AG09309 (cell line): ENCODE results near the gene ZNF254.

Experiments
- DNase-seq: peaks from one replicate; pipeline ENCODE4 v3.0.0-alpha.2; 2010; ENCODE audit warnings: low read depth
- H3K4me3 ChIP-seq: 2 replicates; pipeline ENCODE4 v1.5.1; 2011; ENCODE audit warnings: mild to moderate bottlenecking, low read depth, low read length, moderate library complexity; ENCODE audit not compliant: control insufficient read depth
- TF ChIP-seq, protein P1 (sequence below): IDR thresholded peaks from 2 replicates; pipeline ENCODE4 v1.5.1; 2011; ENCODE audit warnings: mild to moderate bottlenecking, low read depth, low read length, inconsistent platforms; ENCODE audit not compliant: insufficient read depth, control insufficient read depth; ENCODE audit errors: missing control alignments

Gene ZNF254

DNA sequence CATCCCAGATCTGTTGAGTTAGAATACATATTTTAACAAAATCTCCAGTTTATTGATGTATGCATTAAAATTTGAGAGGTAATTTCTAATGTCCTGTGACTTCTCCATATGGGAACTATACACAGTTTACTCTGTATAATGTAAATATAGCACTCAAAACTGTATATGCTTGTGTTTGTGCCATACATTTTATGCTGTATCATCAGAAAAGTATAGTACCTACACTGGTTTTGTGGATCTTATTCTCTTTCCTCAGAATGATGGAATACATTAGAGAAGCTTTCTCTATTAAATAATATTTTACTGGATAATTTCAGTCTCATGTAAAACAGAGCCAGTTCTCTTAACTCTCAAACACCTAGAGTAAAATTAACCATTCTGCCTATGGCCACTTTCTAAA lies 53.6 kb downstream of the ZNF254 start:
- no peak for DNase-seq
- TF ChIP-seq, protein P1, sequence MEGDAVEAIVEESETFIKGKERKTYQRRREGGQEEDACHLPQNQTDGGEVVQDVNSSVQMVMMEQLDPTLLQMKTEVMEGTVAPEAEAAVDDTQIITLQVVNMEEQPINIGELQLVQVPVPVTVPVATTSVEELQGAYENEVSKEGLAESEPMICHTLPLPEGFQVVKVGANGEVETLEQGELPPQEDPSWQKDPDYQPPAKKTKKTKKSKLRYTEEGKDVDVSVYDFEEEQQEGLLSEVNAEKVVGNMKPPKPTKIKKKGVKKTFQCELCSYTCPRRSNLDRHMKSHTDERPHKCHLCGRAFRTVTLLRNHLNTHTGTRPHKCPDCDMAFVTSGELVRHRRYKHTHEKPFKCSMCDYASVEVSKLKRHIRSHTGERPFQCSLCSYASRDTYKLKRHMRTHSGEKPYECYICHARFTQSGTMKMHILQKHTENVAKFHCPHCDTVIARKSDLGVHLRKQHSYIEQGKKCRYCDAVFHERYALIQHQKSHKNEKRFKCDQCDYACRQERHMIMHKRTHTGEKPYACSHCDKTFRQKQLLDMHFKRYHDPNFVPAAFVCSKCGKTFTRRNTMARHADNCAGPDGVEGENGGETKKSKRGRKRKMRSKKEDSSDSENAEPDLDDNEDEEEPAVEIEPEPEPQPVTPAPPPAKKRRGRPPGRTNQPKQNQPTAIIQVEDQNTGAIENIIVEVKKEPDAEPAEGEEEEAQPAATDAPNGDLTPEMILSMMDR: no peak
- H3K4me3 ChIP-seq: no peak overlapping the region

DNA sequence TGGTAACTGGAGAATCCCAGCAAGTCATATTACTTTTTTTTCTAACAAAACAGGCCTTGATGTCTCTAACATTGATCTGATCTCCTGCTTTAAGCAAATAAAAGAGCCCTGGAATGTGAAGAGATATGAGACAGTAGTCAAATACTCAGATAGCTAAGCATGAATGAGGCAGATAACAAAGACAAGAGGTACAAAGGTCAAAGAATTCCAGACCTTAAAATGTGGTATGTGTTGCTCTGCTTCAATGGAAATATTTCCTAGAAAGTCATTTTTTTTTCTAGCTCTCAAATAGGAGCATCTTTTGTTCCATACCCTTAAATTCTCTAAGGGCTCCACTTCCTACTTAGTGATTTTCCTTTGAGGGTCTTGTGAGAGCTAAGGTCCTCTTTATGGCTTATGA lies 54.6 kb downstream of the ZNF254 start:
- H3K4me3 ChIP-seq: no peak overlapping the region
- no peak for DNase-seq
- TF ChIP-seq, protein P1: no peak

DNA sequence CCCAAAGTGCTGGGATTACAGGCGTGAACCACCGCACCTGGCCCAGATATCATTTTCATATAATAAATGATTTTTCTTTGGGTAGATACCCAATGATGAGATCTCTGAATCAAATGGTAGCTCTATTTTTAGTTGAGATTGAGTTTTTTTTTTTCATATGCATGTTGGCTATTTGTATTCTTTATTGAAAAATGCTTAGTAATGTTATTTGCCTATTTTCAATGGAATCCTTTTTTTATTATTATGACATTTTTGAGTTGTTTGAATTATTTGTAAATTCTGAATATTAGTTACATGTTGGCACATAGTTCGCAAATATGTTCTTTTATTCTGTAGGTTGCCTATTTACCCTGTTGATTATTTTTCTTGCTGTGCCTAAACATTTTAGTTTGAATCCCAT lies 55.8 kb downstream of the ZNF254 start:
- TF ChIP-seq, protein P1: no peak
- H3K4me3 ChIP-seq: no peak overlapping the region
- no peak for DNase-seq

DNA sequence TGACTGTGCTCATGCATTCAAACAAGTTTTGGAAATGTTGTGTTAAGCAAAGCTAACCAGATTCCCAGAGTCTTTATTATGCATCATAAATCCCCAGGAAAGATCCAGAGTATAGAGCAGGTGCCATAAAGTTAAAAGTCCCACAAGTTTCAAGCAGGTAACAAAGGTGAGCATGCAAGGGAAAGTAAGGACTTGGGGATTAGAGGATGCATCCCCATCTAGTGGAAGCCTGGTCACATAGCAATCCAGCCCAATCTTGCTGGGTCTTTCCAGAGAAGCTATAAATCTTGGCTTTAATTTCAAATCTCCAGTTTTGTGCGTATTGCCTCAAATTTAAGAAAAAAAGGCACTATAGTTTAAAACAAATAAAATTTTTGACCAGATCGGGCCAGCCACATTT lies 72.7 kb downstream of the ZNF254 start:
- TF ChIP-seq, protein P1: peak; percentile 39
- no peak overlapping the region for H3K4me3 ChIP-seq
- DNase-seq: no peak

DNA sequence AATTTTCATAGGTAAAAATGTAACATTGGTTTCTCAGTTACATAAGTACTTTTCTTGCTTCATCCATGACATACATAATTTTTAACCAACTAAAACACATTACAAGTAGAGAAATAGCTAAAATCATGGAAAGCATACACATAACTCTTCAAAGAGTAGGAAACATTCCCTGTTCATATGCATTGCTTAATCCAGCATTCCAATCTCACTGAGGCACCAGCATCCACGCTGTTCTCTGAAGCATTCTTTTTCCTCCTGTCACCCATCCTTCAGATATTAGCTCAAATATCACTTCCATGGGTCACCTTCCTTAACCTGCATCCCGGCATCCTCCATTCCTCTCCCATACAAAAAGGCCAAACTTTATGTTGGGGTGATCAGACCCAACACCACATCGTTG lies 79.1 kb downstream of the ZNF254 start:
- DNase-seq: no peak
- no peak overlapping the region for H3K4me3 ChIP-seq

DNA sequence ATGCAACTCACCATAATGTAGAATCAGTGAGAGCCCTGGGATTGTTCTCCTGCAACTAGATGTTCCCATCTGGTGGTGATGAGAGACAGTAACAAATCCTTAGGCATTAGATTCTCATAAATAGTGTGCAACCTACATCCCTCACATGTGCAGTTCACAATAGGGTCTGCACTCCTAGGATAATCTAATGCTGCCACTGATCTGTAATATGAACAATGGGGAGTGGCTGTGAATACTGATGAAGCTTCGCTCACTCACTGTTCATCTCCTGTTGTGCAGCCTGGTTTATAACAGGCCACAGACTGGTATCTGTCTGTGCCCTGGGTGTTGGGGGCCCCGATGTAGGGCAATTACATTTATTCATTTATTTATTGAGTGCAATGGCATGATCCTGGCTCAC lies 86.9 kb downstream of the ZNF254 start:
- TF ChIP-seq, protein P1: no peak
- no peak overlapping the region for H3K4me3 ChIP-seq
- DNase-seq: no peak

More for the DNA sequence above, 79.1 kb downstream of the ZNF254 start:
- TF ChIP-seq, protein P1: no peak

DNA sequence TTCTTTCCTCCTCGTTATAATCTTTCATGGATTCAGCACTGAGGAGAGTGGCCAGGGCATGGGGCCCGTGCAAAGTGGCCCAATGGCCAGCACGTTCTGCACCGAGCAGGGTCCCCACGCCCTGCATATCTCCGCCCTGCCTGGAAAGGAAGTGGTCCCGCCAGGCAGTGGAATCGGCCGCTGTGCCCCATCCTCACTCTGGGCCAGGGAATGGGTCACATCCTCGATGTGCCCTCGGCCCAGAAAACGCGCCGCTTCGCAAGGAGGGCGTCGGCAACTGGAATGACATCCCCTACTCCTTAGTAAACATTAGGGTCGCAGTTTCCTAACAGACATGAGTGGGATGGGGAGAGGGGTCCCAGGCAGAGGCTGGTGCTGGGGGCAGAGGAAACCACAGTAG lies 90.7 kb downstream of the ZNF254 start:
- TF ChIP-seq, protein P1: no peak
- no peak for DNase-seq
- H3K4me3 ChIP-seq: no peak overlapping the region
